Cardiac muscle cell (in vitro differentiated cells and primary cell): ENCODE data around the gene ZNF705A. TPM values are rescaled to one million over a fixed set of nuclear protein-coding genes. Genes with fewer than 3 reads are reported as not detected.
"Not testable (repeated sequence)": the region's sequence is repeated elsewhere in the genome, so short reads cannot be mapped to it uniquely, and the experiment has no call there.

Experiments used
- DNase-seq, 2 donors: peaks; one replicate each; pipeline versions ENCODE4 v3.0.0 to v3.0.0-alpha.2; 2010 to 2017; ENCODE audit warnings: low read depth in 1 of 2, low spot score in 1 of 2
- H3K27ac ChIP-seq: fragments of 200-600 bp; sonication (generic); 2 replicates; pipeline ENCODE4 v1.5.1; 2016
- H3K27me3 ChIP-seq: fragments of 200-600 bp; sonication (generic); 2 replicates; pipeline ENCODE4 v1.6.0; 2016; ENCODE audit warnings: control low read depth
- H3K36me3 ChIP-seq: fragments of 200-600 bp; sonication (generic); 2 replicates; pipeline ENCODE4 v1.5.1; 2016; ENCODE audit warnings: control low read depth
- H3K4me1 ChIP-seq: fragments of 200-600 bp; sonication (generic); 2 replicates; pipeline ENCODE4 v1.8.1; 2017; ENCODE audit warnings: low read depth, mild to moderate bottlenecking, mixed run types
- H3K4me3 ChIP-seq: fragments of 200-600 bp; sonication (generic); 2 replicates; pipeline ENCODE4 v1.5.1; 2016; ENCODE audit warnings: mild to moderate bottlenecking
- H3K9me3 ChIP-seq: fragments of 200-600 bp; sonication (generic); 2 replicates; pipeline ENCODE4 v1.5.1; 2017; ENCODE audit warnings: low read depth, mild to moderate bottlenecking, control low read depth
- polyA plus RNA-seq: library from polyadenylated mRNA; unstranded; fragments of >200 nt; fragmentation: Nextera tagmentation; extraction: Ambion mirVana; gene quantifications from 2 replicates; pipeline ENCODE4 v1.2.1, GENCODE V29; 2016
- total RNA-seq: library from RNA; depleted of rRNA; stranded (reverse); fragments of >200 nt; gene quantifications from 2 replicates; pipeline ENCODE4 v1.2.3, GENCODE V29; 2016
- TF ChIP-seq, protein P1 (sequence below): IDR thresholded peaks from 2 replicates; pipeline ENCODE4 v1.5.1; 2012; ENCODE audit warnings: low read depth, mild to moderate bottlenecking, low read length

ZNF705A gene
- total and polyA plus RNA-seq, 2 experiments from 2014 or later: not detected

DNA sequence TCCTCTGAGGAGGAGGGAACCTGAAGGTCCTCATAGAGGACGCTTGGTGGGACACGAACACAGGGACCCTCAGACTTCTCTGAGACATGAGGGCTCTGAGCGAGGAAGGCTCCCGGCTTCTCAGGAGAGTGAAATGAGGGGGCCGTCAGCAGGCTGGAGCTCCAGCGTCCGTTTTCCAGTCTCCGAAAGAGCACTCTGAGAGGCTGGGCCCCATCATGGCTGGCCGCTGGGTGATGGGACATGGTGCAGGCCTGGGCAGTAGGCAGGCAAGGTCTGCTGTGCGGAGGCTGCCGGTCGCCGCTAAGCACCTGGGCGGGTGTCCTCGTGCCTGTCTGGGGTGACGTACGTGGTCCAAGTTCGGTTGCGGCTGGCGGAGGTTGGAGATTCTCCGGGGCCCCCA lies 65.0 kb downstream of the ZNF705A start:
- H3K27me3 ChIP-seq, DNase-seq, H3K4me1 ChIP-seq, H3K9me3 ChIP-seq, H3K4me3 ChIP-seq, H3K36me3 ChIP-seq, H3K27ac ChIP-seq: not testable (repeated sequence)

DNA sequence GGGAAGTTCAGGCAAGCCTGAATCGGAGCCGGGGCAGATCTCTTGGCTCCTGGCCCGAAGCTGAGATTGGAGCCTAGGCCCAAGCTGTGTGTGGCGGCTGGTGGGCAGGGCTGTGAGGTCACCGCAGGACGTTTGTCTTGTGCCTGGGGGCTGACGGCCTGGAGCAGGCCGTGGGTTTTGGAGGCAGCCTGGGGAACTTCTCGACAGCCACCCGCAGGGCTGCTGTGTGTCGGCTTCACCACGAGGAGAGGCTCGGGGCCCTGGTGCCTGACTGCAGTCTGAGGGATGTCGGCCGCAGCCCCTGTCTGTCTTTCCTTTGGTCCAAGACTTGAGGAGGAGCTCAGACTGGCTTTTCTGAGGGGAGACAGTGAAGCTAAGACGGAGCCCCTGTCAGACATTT lies 65.5 kb downstream of the ZNF705A start:
- not testable (repeated sequence) for H3K9me3 ChIP-seq, H3K4me3 ChIP-seq, H3K27ac ChIP-seq, DNase-seq, H3K36me3 ChIP-seq, H3K4me1 ChIP-seq, H3K27me3 ChIP-seq

DNA sequence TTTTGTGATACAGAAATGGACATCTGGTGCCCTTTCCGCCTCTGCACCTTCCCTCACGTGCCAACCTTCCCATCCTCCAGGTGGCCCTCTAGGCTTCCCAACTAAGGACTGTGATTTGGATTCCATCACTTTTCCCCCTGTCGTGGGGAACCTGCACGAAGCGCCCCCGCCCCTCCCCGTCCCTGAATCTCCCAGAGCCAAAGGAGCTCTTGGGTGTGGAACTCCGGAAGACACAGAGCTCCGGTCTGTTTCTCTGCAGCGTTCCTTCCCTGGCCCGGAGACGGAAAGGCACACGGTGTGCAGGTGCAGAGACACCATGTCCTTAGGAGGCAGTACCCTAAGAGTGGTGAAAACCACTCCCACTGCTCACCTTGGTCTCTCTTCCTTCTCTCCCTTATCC lies 66.8 kb downstream of the ZNF705A start:
- DNase-seq, H3K27ac ChIP-seq: not testable (repeated sequence)

DNA sequence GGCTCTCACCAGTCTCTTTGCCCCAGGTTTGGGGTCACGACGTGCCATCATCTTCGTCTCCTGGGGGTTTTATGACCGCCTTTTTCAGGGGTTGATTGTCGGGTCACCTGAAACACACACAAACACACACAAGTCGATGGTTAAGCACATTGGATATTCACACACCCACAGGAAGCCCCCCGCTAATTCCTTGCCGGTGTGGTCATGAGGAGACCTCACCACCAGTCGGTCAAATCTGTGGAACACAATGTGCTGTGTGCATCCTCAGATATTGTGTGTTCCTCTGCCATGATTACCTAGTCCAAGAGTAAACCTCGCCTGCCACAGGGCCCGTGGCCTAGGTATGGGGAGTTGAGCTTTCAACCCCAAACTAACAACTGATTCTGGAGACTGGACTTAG lies 68.0 kb downstream of the ZNF705A start:
- H3K9me3 ChIP-seq, H3K4me1 ChIP-seq, H3K27ac ChIP-seq, H3K4me3 ChIP-seq, H3K27me3 ChIP-seq, DNase-seq, H3K36me3 ChIP-seq: not testable (repeated sequence)

More for the DNA sequence above, 66.8 kb downstream of the ZNF705A start:
- H3K4me3 ChIP-seq, H3K36me3 ChIP-seq, H3K4me1 ChIP-seq, H3K27me3 ChIP-seq, H3K9me3 ChIP-seq: not testable (repeated sequence)

DNA sequence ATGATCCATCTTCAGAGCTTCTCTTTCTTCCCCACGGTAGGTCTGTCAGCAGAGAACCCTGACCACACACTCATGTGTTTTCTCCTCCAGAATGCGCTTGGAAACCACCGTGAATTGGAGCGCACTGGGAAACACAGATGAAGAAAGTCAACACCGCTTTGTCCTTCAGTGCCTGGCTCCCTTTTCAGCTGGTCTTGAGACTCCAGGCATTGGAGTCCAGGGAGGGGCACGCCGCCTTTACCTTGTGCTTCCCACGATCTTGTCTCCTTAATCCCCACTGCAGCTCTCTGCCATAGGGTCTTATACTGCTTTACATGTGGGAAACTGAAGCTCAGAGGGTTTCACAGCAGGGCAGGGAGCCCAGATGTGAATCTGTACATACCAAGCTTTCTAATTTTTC lies 69.5 kb downstream of the ZNF705A start:
- H3K4me1 ChIP-seq: no peaks in the 10 kb centered on the region
- TF ChIP-seq, protein P1, sequence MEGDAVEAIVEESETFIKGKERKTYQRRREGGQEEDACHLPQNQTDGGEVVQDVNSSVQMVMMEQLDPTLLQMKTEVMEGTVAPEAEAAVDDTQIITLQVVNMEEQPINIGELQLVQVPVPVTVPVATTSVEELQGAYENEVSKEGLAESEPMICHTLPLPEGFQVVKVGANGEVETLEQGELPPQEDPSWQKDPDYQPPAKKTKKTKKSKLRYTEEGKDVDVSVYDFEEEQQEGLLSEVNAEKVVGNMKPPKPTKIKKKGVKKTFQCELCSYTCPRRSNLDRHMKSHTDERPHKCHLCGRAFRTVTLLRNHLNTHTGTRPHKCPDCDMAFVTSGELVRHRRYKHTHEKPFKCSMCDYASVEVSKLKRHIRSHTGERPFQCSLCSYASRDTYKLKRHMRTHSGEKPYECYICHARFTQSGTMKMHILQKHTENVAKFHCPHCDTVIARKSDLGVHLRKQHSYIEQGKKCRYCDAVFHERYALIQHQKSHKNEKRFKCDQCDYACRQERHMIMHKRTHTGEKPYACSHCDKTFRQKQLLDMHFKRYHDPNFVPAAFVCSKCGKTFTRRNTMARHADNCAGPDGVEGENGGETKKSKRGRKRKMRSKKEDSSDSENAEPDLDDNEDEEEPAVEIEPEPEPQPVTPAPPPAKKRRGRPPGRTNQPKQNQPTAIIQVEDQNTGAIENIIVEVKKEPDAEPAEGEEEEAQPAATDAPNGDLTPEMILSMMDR: no peak
- no peaks in the 10 kb centered on the region for H3K9me3 ChIP-seq
- DNase-seq: no peak
- H3K4me3 ChIP-seq: no peak overlapping the region
- no peaks in the 10 kb centered on the region for H3K36me3 ChIP-seq
- no peak overlapping the region for H3K27ac ChIP-seq
- H3K27me3 ChIP-seq: no peaks in the 10 kb centered on the region

DNA sequence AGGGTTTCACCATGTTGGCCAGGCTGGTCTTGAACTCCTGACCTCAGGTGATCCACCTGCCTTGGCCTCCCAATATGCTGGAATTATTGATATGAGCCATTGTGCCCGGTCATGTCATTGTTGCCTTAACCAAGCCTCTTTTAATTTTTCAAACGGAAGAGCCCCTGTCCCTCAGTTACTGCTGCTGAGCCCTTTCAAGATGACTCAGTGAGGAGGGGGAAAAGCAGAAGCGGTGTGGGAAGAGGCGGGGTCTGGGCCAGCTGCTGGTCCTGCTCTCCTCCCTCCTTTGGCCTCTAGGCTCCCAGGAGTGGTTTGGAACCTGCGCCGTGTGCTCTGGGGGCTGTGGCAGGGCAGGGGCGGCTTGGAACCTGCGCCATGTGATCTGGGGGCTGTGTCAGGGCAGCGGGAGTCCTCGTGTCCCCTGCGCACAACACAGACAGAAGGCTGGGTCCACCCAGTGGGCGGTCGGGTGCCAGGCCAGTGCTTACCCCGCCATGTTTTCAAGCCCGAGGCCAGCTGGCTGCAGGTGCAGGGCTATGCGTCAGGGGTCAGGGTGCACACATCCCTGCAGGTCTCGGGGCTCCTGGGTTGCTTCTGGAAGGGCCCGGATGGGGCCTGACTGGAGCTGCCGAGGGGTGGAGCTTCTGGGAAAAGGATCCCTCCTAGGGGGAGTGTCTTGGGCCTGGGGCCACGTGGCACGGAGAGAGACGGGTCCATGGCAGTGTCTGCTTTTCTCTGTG lies 70.3 kb downstream of the ZNF705A start, which contains the start of gene FAM90A1:
Gene FAM90A1, minus strand, starts transcription at position 627 of the 740 bp plus-strand sequence. CDS start 2,786 bp downstream, outside the sequence.
- H3K27me3 ChIP-seq, H3K4me1 ChIP-seq, DNase-seq, H3K27ac ChIP-seq, H3K9me3 ChIP-seq, H3K4me3 ChIP-seq, H3K36me3 ChIP-seq: not testable (repeated sequence)

DNA sequence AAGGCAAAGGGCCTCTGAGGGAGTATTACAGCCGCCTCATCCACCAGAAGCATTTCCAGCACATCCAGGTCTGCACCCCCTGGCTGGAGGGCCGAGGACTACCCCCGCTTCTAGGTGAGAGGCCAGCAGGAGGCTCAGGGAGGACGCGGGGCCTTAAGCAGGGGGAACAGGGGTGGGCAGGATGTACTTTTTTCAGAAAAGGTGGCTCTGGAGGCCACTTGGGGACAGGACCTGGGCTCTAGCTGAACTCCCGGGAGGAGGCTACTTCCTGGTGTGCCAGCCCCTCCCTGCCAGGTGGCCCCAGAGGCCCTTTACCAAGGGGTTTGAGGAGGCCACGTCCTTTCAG lies 70.9 kb downstream of the ZNF705A start:
- not testable (repeated sequence) for H3K36me3 ChIP-seq, H3K4me3 ChIP-seq

DNA sequence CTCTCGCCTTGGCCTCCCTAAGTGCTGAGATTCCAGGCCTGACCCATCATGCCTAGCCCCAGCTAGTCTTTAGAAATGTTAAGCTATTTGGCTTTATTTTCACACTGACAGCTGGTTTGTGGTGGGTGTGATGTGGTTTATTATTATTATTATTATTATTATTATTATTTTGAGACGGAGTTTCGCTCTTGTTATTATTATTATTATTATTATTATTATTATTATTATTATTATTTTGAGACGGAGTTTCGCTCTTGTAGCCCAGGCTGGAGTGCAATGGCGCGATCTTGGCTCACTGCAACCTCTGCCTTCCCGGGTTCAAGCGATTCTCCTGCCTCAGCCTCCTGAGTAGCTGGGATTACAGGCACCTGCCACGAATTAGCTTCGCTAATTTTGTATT lies 71.8 kb downstream of the ZNF705A start:
- DNase-seq, H3K4me1 ChIP-seq, H3K4me3 ChIP-seq, H3K27me3 ChIP-seq, H3K9me3 ChIP-seq, H3K36me3 ChIP-seq, H3K27ac ChIP-seq: not testable (repeated sequence)

More for the DNA sequence above, 70.9 kb downstream of the ZNF705A start:
- not testable (repeated sequence) for H3K9me3 ChIP-seq, DNase-seq, H3K27me3 ChIP-seq, H3K27ac ChIP-seq, H3K4me1 ChIP-seq

DNA sequence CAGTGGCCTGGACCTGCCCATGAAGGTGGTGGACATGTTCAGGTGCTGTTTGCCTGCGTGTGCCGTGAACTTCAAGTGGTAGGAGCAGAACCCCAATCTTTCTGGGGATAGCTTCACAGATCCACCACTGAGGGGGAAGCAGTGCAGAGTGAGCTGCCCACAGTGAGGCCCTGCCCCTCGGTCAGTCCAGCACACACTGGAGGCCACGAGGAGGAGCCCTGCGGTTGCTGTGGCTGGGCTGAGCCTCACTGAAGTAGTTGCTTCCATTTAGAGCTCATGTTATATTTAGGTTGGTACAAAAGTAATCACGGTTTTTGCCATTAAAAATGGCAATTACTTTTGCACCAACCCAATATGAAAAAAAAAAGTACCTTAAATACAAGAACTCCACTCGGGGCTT lies 72.7 kb downstream of the ZNF705A start:
- H3K9me3 ChIP-seq, H3K4me1 ChIP-seq, DNase-seq, H3K27me3 ChIP-seq, H3K36me3 ChIP-seq, H3K4me3 ChIP-seq, H3K27ac ChIP-seq: not testable (repeated sequence)

Other genes starting within 250 kb of the ZNF705A start
- gene SLC2A3, start 220.8 kb upstream of the ZNF705A start, total RNA-seq: 251 and 267 TPM in 2 replicates
- gene SLC2A3, start 220.8 kb upstream of the ZNF705A start, polyA plus RNA-seq: 349 and 363 TPM in 2 replicates
- 22.9 and 26.6 TPM in 2 replicates for gene FOXJ2, start 124.3 kb upstream of the ZNF705A start, total RNA-seq
- 23.6 and 24.1 TPM in 2 replicates for gene FOXJ2, start 124.3 kb upstream of the ZNF705A start, polyA plus RNA-seq
- not detected in 2 replicates for gene C3AR1, start 90.7 kb upstream of the ZNF705A start, total RNA-seq
- not detected in 2 replicates for gene C3AR1, start 90.7 kb upstream of the ZNF705A start, polyA plus RNA-seq
- gene NECAP1, start 74.7 kb upstream of the ZNF705A start, total RNA-seq: 59.9 and 68.9 TPM in 2 replicates
- 43.9 and 47.7 TPM in 2 replicates for gene NECAP1, start 74.7 kb upstream of the ZNF705A start, polyA plus RNA-seq
- gene CLEC4A, start 33.4 kb upstream of the ZNF705A start, total RNA-seq: 1.8 TPM in 1 of 2 replicates, not detected in the other
- gene CLEC4A, start 33.4 kb upstream of the ZNF705A start, polyA plus RNA-seq: 0.65 and 1.9 TPM in 2 replicates
- gene FAM90A1, start 70.6 kb downstream of the ZNF705A start, total RNA-seq: 0.18 and 0.28 TPM in 2 replicates
- gene FAM90A1, start 70.6 kb downstream of the ZNF705A start, polyA plus RNA-seq: 0.97 TPM in 1 of 2 replicates, not detected in the other